HEK293 (cell line): ENCODE data around the gene ABT1.
A peak's percentile ranks its signal among the peaks of the same experiment; 100 is the strongest.

Source experiments
- AEBP2 ChIP-seq: fragments of 450-650 bp; formaldehyde crosslinking; IDR thresholded peaks from 2 replicates; pipeline ENCODE4 v1.5.1; 2016; ENCODE audit warnings: missing biosample characterization, missing genetic modification characterization, borderline replicate concordance
- GFI1B ChIP-seq: fragments of 450-650 bp; formaldehyde crosslinking; IDR thresholded peaks from 2 replicates; pipeline ENCODE4 v1.5.1; 2016; ENCODE audit warnings: missing biosample characterization, missing genetic modification characterization
- HOXA7 ChIP-seq: sonication (generic); formaldehyde crosslinking; IDR thresholded peaks from 2 replicates; pipeline ENCODE4 v1.8.1; 2022; ENCODE audit warnings: missing genetic modification reagents, borderline replicate concordance
- KLF10 ChIP-seq: fragments of 450-650 bp; IDR thresholded peaks from 2 replicates; pipeline ENCODE4 v1.5.1; 2018; ENCODE audit warnings: missing biosample characterization, mild to moderate bottlenecking, missing genetic modification characterization
- PATZ1 ChIP-seq: fragments of 450-650 bp; formaldehyde crosslinking; IDR thresholded peaks from 2 replicates; pipeline ENCODE4 v1.5.1; 2016; ENCODE audit warnings: missing biosample characterization, missing genetic modification characterization
- PBX3 ChIP-seq: sonication (generic); formaldehyde crosslinking; IDR thresholded peaks from 2 replicates; pipeline ENCODE4 v1.8.1; 2022; ENCODE audit warnings: mild to moderate bottlenecking, moderate library complexity, missing genetic modification reagents
- SCRT2 ChIP-seq: fragments of 450-650 bp; formaldehyde crosslinking; IDR thresholded peaks from 2 replicates; pipeline ENCODE4 v1.5.1; 2016; ENCODE audit warnings: missing biosample characterization, missing genetic modification characterization
- YY1 ChIP-seq: fragments of 450-650 bp; formaldehyde crosslinking; IDR thresholded peaks from 2 replicates; pipeline ENCODE4 v1.5.1; 2018; ENCODE audit warnings: missing biosample characterization, missing genetic modification characterization
- ZFP3 ChIP-seq: fragments of 450-650 bp; formaldehyde crosslinking; IDR thresholded peaks from 2 replicates; pipeline ENCODE4 v1.5.1; 2016; ENCODE audit warnings: low read depth, missing biosample characterization, missing genetic modification characterization
- ZFP37 ChIP-seq: fragments of 450-650 bp; formaldehyde crosslinking; IDR thresholded peaks from 2 replicates; pipeline ENCODE4 v1.5.1; 2016; ENCODE audit warnings: missing biosample characterization, missing genetic modification characterization
- ZNF112 ChIP-seq: fragments of 450-650 bp; formaldehyde crosslinking; IDR thresholded peaks from 2 replicates; pipeline ENCODE4 v1.5.0; 2017; ENCODE audit warnings: missing biosample characterization, missing genetic modification characterization
- ZNF157 ChIP-seq: fragments of 450-650 bp; formaldehyde crosslinking; IDR thresholded peaks from 2 replicates; pipeline ENCODE4 v1.5.1; 2016; ENCODE audit warnings: missing biosample characterization, missing genetic modification characterization
- ZNF221 ChIP-seq: fragments of 450-650 bp; formaldehyde crosslinking; IDR thresholded peaks from 2 replicates; pipeline ENCODE4 v1.5.1; 2017; ENCODE audit warnings: missing biosample characterization, missing genetic modification characterization, borderline replicate concordance
- ZNF239 ChIP-seq: fragments of 450-650 bp; formaldehyde crosslinking; IDR thresholded peaks from 2 replicates; pipeline ENCODE4 v1.5.1; 2016; ENCODE audit warnings: missing biosample characterization, missing genetic modification characterization
- ZNF248 ChIP-seq: fragments of 450-650 bp; formaldehyde crosslinking; IDR thresholded peaks from 2 replicates; pipeline ENCODE4 v1.5.1; 2017; ENCODE audit warnings: missing biosample characterization, missing genetic modification characterization
- ZNF292 ChIP-seq: fragments of 450-650 bp; formaldehyde crosslinking; IDR thresholded peaks from 2 replicates; pipeline ENCODE4 v1.5.1; 2016; ENCODE audit warnings: low read depth, missing biosample characterization, missing genetic modification characterization, borderline replicate concordance
- ZNF302 ChIP-seq: fragments of 450-650 bp; formaldehyde crosslinking; IDR thresholded peaks from 2 replicates; pipeline ENCODE4 v1.5.1; 2016; ENCODE audit warnings: missing biosample characterization, missing genetic modification characterization, low read depth
- ZNF311 ChIP-seq: fragments of 450-650 bp; formaldehyde crosslinking; IDR thresholded peaks from 2 replicates; pipeline ENCODE4 v1.5.1; 2017; ENCODE audit warnings: missing biosample characterization, missing genetic modification characterization, borderline replicate concordance
- ZNF394 ChIP-seq: fragments of 450-650 bp; formaldehyde crosslinking; IDR thresholded peaks from 2 replicates; pipeline ENCODE4 v1.5.1; 2016; ENCODE audit warnings: missing biosample characterization, missing genetic modification characterization, mild to moderate bottlenecking, moderate library complexity, borderline replicate concordance
- ZNF426 ChIP-seq: fragments of 450-650 bp; formaldehyde crosslinking; IDR thresholded peaks from 2 replicates; pipeline ENCODE4 v1.5.1; 2017; ENCODE audit warnings: missing biosample characterization, missing genetic modification characterization, mild to moderate bottlenecking, inconsistent platforms, moderate library complexity
- ZNF501 ChIP-seq: fragments of 450-650 bp; formaldehyde crosslinking; IDR thresholded peaks from 2 replicates; pipeline ENCODE4 v1.5.1; 2016; ENCODE audit warnings: missing biosample characterization, missing genetic modification characterization
- ZNF513 ChIP-seq: fragments of 450-650 bp; IDR thresholded peaks from 2 replicates; pipeline ENCODE4 v1.5.1; 2018; ENCODE audit warnings: missing biosample characterization, missing genetic modification characterization
- ZNF529 ChIP-seq: fragments of 450-650 bp; formaldehyde crosslinking; IDR thresholded peaks from 2 replicates; pipeline ENCODE4 v1.5.1; 2017; ENCODE audit warnings: missing genetic modification characterization, missing biosample characterization; ENCODE audit not compliant: insufficient replicate concordance
- ZNF530 ChIP-seq: fragments of 450-650 bp; formaldehyde crosslinking; IDR thresholded peaks from 2 replicates; pipeline ENCODE4 v1.5.1; 2016; ENCODE audit warnings: low read depth, missing biosample characterization, missing genetic modification characterization
- ZNF560 ChIP-seq: fragments of 450-650 bp; formaldehyde crosslinking; IDR thresholded peaks from 2 replicates; pipeline ENCODE4 v1.5.1; 2017; ENCODE audit warnings: missing biosample characterization, missing genetic modification characterization, borderline replicate concordance
- ZNF580 ChIP-seq: fragments of 450-650 bp; formaldehyde crosslinking; IDR thresholded peaks from 2 replicates; pipeline ENCODE4 v1.5.1; 2016; ENCODE audit warnings: missing biosample characterization, missing genetic modification characterization
- ZNF600 ChIP-seq: fragments of 450-650 bp; formaldehyde crosslinking; IDR thresholded peaks from 2 replicates; pipeline ENCODE4 v1.5.1; 2016; ENCODE audit warnings: missing biosample characterization, missing genetic modification characterization
- ZNF624 ChIP-seq: fragments of 450-650 bp; formaldehyde crosslinking; IDR thresholded peaks from 2 replicates; pipeline ENCODE4 v1.5.1; 2017; ENCODE audit warnings: missing biosample characterization, missing genetic modification characterization
- ZNF658 ChIP-seq: fragments of 450-650 bp; formaldehyde crosslinking; IDR thresholded peaks from 2 replicates; pipeline ENCODE4; 2016; ENCODE audit warnings: missing biosample characterization, missing genetic modification characterization
- ZNF747 ChIP-seq: fragments of 450-650 bp; formaldehyde crosslinking; IDR thresholded peaks from 2 replicates; pipeline ENCODE4 v1.5.1; 2016; ENCODE audit warnings: missing biosample characterization, missing genetic modification characterization
- ZNF768 ChIP-seq: fragments of 450-650 bp; formaldehyde crosslinking; IDR thresholded peaks from 2 replicates; pipeline ENCODE4 v1.5.1; 2018; ENCODE audit warnings: missing biosample characterization, mild to moderate bottlenecking, missing genetic modification characterization
- ZNF785 ChIP-seq: fragments of 450-650 bp; formaldehyde crosslinking; IDR thresholded peaks from 2 replicates; pipeline ENCODE4 v1.5.1; 2016; ENCODE audit warnings: missing biosample characterization, missing genetic modification characterization

The ABT1 gene

GRCh38 chr6:26571592-26572296, 25.0 kb upstream of the ABT1 start (continued):
- TF ChIP-seq ZNF248 (tag by site-specific recombination) (no peak), ZNF302 (tag by site-specific recombination) (no peak), GFI1B (peak; percentile 55; the same call in 1 of the 2 replicates), ZNF624 (tag by site-specific recombination) (0 out of 2 replicates have a peak, but pooled peaks have one; percentile 75), PATZ1 (tag by site-specific recombination) (peak; percentile 75), ZNF768 (tag by site-specific recombination) (no peak), ZNF785 (tag by site-specific recombination) (0 out of 2 replicates have a peak, but pooled peaks have one; percentile 26), ZNF530 (tag by site-specific recombination) (no peak), AEBP2 (tag by site-specific recombination) (no peak), ZNF529 (tag by site-specific recombination) (no peak), ZFP37 (tag by site-specific recombination) (peak; percentile 83), ZNF501 (tag by site-specific recombination) (peak; percentile 87), ZNF658 (tag by site-specific recombination) (no peak), KLF10 (tag by site-specific recombination) (peak; percentile 65), ZNF560 (no peak), ZNF580 (tag by site-specific recombination) (peak; percentile 97), ZNF311 (tag by site-specific recombination) (no peak), ZNF394 (tag by site-specific recombination) (peak; percentile 84; the same call in 1 of the 2 replicates), ZNF221 (tag by site-specific recombination) (no peak; the same call in 1 of the 2 replicates), ZNF747 (tag by site-specific recombination) (no peak), YY1 (tag by site-specific recombination) (peak; percentile 50; the same call in 1 of the 2 replicates), ZNF292 (tag by site-specific recombination) (no peak), ZNF157 (no peak), ZNF426 (tag by site-specific recombination) (no peak), ZNF600 (tag by site-specific recombination) (peak; percentile 58), ZNF239 (0 out of 2 replicates have a peak, but pooled peaks have one; percentile 39), SCRT2 (peak; percentile 24; the same call in 1 of the 2 replicates), PBX3 (CRISPR knock-in tag) (no peak), ZNF112 (tag by site-specific recombination) (no peak), ZFP3 (tag by site-specific recombination) (no peak), ZNF513 (tag by site-specific recombination) (peak; percentile 39; the same call in 1 of the 2 replicates), HOXA7 (CRISPR knock-in tag) (no peak)
